GM18505 (cell line): Measurements from ENCODE around the gene KRTAP17-1.
"Not testable (repeated sequence)": the region's sequence is repeated elsewhere in the genome, so short reads cannot be mapped to it uniquely, and the experiment has no call there.

Experiments
- ATAC-seq: cut with Tn5 transposase; IDR thresholded peaks from one replicate; pipeline ENCODE4 v1.9.1; 2021; ENCODE audit not compliant: unreplicated experiment
- POLR2A ChIP-seq: IDR thresholded peaks from 4 replicates; pipeline ENCODE4 v1.6.1; 2011; ENCODE audit warnings: borderline replicate concordance; ENCODE audit not compliant: insufficient read depth, insufficient read length; ENCODE audit errors: extremely low read depth

The KRTAP17-1 gene

GRCh38 chr17:41304091-41304490 lies 11.4 kb downstream of the KRTAP17-1 start:
- ATAC-seq, result no peak
- TF ChIP-seq POLR2A, result no peak

GRCh38 chr17:41302981-41303380 lies 12.5 kb downstream of the KRTAP17-1 start:
- ATAC-seq, result no peak
- TF ChIP-seq POLR2A, result no peak

GRCh38 chr17:41301916-41302901 lies 13.3 kb downstream of the KRTAP17-1 start, which contains the start of gene KRTAP29-1:
Gene KRTAP29-1, minus strand, starts transcription at chr17:41302851. Its CDS starts 0 bp downstream, at chr17:41302851.
- no peak for TF ChIP-seq POLR2A
- no peak for ATAC-seq

DNA sequence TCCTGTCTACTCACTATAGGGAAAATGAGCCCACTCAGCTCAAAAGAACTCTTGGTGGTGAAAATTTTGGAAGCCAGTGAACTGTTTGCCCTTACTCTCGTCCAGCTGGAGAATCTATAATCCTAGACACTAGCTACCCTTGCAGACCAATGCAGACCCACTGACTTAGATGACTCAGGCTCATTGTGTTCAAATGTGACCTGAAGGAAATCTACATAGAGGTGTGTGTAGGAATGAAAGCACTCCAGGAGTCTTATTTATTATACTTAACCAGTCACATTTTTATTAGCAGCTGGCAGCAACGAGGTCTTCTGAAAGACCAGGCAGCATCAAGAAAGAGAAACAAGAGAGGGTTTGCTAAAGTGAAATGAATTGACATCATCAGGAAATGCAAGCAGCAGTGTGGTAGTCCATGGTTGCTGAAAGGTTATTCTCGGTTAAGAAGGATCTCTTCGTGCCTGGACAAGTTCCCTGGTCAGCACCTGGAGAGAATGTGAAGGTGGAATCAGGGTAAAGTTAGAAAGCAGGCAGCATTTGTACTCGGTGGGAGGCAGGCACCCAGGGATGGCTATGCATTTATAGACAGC lies 14.2 kb downstream of the KRTAP17-1 start:
- TF ChIP-seq POLR2A, result no peak
- no peak for ATAC-seq

- TF ChIP-seq POLR2A, result no peak
- no peak for ATAC-seq
Measured at GRCh38 chr17:41298458-41299135, 16.9 kb downstream of the KRTAP17-1 start.

- ATAC-seq, result no peak
- TF ChIP-seq POLR2A, result no peak
Measured at GRCh38 chr17:41296846-41297245, 18.7 kb downstream of the KRTAP17-1 start.

- TF ChIP-seq POLR2A, result no peak
- ATAC-seq, result no peak
Measured at GRCh38 chr17:41294016-41294415, 21.5 kb downstream of the KRTAP17-1 start.

GRCh38 chr17:41287050-41287449 lies 28.5 kb downstream of the KRTAP17-1 start:
- TF ChIP-seq POLR2A, result no peak
- no peak for ATAC-seq

- ATAC-seq, result no peak
- TF ChIP-seq POLR2A, result no peak
Measured at GRCh38 chr17:41284546-41284945, 31.0 kb downstream of the KRTAP17-1 start.

GRCh38 chr17:41284043-41284442 lies 31.5 kb downstream of the KRTAP17-1 start:
- ATAC-seq, result no peak
- TF ChIP-seq POLR2A, result no peak

GRCh38 chr17:41278176-41278955 lies 37.1 kb downstream of the KRTAP17-1 start:
- TF ChIP-seq POLR2A, result no peak
- ATAC-seq, result no peak

GRCh38 chr17:41275648-41276190 lies 39.8 kb downstream of the KRTAP17-1 start, which contains the start of gene KRTAP9-7:
Gene KRTAP9-7, plus strand, starts transcription at chr17:41275698. Its CDS starts 0 bp downstream, at chr17:41275698.
- not testable (repeated sequence) for ATAC-seq
